ENCODE results near the gene MUC22.
"Not testable (repeated sequence)": the region's sequence is repeated elsewhere in the genome, so short reads cannot be mapped to it uniquely, and the experiment has no call there.

The MUC22 gene

DNA sequence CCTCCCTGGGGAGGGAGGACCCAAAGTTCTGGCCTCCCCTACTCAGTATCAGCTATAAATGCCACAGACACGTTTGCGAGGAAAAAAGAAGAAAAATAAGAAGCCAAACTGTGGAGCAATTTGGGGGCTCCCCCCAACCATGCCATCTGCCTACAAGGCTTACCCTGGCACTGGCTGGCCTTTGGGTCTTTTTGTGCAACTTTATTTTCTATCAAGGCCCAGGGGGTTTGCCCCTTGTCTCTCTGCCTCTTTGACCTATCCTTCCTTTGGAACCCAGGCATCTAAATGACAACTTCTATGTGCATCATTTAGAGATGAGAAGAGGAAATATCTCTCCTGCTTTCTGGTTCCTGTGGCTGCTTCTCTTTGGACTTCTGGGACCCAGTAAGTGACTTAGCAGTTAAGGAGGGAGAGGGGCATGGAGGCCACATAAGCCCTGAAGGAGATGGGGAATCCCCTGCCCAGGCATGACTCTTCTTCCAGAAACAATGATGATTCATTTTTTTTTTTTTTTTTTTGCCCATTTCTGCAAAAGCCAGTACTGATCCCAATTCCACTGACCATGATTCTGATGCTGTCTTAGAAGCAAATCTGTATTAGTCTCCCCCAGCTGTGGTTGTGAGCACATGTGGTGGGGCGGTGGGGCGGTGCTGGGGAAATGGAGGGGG lies at the start of gene MUC22:
Gene MUC22 (plus strand): TSS at position 82 of the 668 bp plus-strand sequence. CDS start 233 bp downstream, at position 315.
- no peak for DNase-seq

DNA sequence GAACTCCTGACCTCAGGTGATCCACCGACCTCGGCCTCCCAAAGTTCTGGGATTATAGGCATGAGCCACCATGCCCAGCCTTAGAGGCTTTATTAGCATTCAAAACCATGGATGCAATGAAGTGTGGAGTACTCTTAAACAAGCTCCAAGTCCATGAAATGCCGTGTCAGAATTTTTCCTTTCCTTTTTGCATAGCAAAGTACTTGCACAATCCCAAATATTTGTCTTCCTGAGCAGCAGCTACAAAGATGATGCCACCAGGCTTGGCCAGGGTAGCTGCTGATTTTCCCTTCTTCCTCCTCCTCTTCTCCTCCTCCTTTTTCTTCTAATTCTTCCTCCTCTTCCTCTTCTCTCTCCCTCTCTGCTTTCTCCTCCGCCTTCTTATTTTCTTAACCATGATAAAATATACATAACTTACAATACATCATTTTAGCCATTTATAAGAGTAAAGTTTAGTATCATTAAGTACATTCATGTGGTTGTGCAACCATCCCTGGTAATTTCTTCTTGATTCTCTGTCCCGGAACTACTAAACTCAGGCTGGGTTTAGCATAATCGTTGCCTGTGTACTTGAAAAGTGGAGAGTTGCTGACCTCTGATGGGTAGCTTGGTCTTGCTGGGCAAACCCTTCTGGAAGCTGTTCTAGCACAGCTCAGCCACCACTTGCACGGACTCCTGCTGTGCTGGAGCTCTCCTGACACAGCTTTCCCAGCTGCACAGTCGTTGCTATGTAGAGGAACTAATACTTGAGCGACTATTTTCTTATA lies 49.2 kb upstream of the MUC22 start:
- no peak for DNase-seq

GRCh38 chr6:30962716-30963115 lies 47.6 kb upstream of the MUC22 start:
- no peak for DNase-seq

GRCh38 chr6:30963641-30964040 lies 46.6 kb upstream of the MUC22 start:
- DNase-seq: no peak

DNA sequence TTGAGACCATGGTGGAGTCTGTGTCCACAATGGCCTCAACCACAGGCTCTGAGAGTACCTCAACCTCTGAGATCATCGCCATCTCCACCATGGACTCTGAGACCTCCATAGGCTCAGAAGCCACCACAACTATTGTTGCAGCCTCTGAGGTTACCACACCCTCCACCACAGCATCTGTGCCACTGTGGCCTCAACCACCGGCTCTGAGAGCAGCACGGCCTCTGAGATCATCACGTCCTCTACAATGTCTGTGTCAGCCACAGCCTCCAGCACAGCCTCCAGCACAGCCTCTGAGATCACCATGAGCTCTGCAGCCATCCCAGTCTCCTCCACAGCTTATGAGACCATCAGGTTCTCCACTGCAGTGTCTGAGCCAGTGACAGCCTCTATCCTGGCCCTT lies 46.2 kb upstream of the MUC22 start:
- DNase-seq: no peak

DNA sequence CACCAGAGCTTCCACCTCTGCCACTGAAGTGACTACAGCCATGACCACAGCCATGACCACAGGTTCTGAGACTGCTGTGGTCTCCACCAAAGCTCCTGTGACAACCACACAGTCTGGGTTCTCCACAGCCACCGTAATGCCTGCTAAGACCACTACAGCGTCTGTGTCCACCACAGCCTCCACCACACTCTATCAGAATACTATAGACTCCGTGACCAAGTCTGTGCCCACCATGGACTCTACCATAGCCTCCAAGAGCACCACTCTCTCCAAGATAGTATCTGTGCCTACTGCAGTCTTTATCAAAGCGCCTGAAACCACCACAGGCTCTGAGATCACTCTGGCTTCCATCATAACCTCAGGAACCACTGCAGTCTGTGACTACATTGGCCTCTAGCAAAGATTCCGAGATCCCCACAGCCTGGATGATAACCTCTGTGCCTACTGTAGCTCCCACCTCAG lies 45.1 kb upstream of the MUC22 start:
- DNase-seq: no peak

- DNase-seq: no peak
Measured at GRCh38 chr6:30966154-30966553, 44.1 kb upstream of the MUC22 start.

DNA sequence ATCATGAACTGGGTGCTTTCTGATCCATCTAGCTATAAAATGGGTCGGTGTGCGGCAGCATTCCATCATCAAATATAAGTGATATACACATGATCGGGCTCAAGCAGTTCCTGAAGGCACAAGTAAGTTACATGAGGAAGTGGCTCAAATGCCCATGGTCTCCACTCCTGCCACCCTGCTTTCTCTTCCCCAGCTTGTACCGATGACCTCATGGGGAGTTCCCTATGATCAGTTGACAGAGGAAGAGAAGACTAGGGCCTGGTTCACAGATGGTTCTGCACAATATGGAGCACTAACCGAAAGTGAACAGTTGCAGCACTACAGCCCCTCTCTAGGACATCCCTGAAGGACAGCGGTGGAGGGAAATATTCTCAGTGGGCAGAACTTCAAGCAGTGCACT lies 41.1 kb upstream of the MUC22 start:
- DNase-seq: not testable (repeated sequence)

DNA sequence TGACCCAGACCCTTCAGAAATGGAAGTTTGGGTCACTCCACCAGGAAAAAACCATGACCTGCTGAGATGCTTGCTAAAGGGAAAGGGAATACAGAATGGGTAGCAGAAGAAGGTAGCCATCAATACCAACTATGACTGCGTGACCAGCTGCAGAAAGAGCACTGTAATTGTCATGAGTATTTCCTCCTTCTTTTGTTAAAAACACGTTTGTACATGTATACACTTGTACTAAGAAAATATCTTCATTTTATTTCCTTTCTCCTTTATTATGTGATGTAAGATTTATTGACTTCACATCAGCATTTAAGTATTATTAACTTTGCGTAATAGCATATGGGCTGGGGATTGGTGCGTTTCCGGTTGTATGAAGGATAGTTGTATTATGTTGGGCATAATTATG lies 39.3 kb upstream of the MUC22 start:
- no peak for DNase-seq

DNA sequence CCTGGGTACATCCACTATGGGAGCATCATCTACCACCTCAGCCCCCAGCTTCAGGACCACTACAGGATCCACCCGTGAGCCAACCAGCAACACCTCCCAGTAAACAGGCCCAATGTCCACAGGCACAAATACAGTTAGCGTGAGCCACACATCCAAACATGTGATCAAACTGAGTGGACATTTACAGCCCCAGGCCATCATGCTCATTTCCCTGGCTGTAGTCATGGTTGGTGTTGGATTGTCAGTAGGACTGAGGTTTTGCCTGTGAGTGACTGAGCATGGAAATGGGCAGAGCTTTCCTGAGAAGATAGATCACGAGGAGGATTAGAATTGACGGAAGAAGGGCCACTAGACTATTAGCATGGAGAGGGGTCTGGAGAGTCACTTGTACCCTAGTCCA lies 37.5 kb upstream of the MUC22 start:
- no peak for DNase-seq

DNA sequence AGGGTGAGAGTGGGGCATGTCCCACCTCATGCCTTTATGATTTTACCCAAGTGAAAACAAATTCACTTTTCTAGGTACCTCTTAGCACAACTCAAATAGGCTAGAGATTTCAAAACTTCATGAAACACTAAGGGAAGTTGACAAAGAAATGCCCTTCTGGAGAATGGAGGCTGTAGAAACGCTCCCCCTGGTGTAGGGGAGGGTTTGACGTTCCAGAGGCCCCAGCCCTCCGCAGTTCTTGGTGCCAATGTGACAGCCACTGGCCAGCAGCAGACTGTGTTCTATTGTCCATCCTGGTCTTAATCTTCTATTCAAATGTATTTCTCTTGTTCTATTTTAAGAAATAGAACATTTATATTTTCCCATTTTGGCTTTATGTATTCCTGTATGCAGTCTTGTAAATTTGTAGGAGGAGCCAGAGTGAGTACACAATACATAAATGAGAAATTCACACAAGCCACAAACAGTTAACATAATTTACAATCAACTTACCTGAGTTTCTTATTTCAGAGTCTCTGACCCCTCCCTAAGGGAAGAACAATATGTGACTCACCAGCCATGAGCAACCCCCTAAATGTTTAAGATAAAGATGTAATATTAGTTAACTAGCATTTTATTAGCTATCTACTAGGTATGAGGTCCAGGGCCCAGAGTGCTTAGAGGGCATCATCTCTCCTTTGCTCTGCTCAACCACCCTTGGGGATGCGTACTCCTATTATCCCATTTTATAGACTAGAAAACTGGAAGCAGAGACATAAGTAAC lies 35.6 kb upstream of the MUC22 start:
- no peak for DNase-seq

DNA sequence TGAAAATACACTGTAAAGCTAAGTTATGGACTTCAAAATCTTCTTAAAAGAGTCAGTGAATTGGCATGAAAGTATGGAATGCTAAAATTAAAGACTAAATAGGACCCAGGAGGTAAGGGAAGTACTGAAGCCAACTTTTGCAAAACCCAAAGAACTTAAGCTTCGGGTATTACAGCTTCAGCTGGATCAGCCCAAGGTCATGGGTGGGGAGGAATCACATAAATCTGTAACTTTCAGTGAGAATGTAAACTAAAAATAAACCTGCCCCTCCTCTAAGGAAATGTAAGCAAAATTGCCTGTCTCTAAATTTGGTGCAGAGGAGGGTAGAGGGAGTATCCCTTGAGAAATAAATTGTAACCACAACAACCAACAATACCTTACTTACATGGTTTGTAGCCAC lies 31.1 kb upstream of the MUC22 start:
- DNase-seq: no peak

- DNase-seq: no peak
Measured at GRCh38 chr6:30979690-30980089, 30.6 kb upstream of the MUC22 start.

GRCh38 chr6:30981942-30982772 lies 28.1 kb upstream of the MUC22 start:
- DNase-seq: no peak

DNA sequence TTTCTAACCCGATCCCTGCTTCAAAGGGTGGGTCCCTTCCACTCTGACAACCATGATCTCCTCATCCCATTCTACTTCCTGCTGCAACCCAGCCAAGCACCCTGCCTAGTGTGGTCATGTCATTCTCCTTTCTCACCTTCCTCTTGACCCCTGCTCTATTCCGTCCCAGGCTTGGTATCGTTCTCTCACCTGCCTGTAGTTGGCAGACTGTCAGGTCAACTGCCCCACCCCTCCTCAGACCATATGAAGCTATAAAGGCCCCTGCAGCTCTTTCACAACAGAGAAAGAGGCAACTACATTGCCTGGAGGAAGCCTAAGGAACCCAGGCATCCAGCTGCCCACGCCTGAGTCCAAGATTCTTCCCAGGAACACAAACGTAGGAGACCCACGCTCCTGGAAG lies 26.8 kb upstream of the MUC22 start, which contains the start of gene MUC21:
Gene MUC21 (plus strand): TSS at position 280 of the 400 bp plus-strand sequence. CDS start 241 bp downstream, outside the sequence.
- DNase-seq: no peak

GRCh38 chr6:30985490-30985889 lies 24.8 kb upstream of the MUC22 start:
- no peak for DNase-seq

GRCh38 chr6:30987304-30987703 lies 23.0 kb upstream of the MUC22 start:
- no peak for DNase-seq

DNA sequence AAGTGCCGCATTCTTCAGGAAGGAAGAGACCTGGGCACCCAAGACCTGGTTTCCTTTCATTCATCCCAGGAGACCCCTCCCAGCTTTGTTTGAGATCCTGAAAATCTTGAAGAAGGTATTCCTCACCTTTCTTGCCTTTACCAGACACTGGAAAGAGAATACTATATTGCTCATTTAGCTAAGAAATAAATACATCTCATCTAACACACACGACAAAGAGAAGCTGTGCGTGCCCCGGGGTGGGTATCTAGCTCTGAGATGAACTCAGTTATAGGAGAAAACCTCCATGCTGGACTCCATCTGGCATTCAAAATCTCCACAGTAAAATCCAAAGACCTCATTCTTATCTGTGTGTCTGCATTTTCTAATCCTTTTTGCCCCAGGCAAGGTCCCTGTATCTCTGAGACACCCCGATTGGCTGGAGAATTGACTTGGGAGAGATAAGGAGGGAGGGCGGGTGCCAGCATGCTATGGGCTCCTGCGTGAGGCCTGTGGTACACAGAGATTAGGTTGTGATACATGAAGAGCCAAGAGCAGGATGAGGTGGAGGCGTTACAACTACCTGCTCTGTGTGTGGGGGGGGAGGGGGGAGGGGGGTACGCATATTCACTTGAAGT lies 22.0 kb upstream of the MUC22 start:
- no peak for DNase-seq

GRCh38 chr6:30990422-30991086 lies 19.7 kb upstream of the MUC22 start:
- DNase-seq: no peak

GRCh38 chr6:30991891-30992290 lies 18.4 kb upstream of the MUC22 start:
- DNase-seq: no peak

- DNase-seq: no peak
Measured at GRCh38 chr6:30997301-30997700, 13.0 kb upstream of the MUC22 start.

DNA sequence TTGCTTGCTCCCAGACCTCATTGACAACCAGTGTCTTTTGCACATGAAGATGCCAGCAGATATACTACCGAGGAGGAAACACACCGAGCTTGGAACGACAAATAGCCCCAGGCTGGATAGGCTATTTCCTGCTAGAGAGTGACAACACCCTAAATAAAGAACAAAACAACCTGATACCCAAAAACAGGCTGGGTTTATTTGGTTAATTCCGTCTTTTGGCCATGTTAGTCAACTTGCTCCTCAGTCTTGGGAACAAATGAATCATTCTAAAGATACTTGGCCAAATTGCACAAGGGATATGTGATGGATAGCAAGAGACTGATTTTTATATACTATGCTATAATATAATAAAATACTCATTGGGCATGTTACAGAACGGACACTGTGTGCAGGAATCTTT lies 11.5 kb upstream of the MUC22 start:
- no peak for DNase-seq
